GM23248 (cell line): ENCODE data around the gene RBMS3. TPM values are rescaled to one million over a fixed set of nuclear protein-coding genes. Genes with fewer than 3 reads are reported as not detected.

ENCODE experiments used
- DNase-seq: peaks from one replicate; pipeline ENCODE4 v3.0.0-alpha.2; 2015
- H2AFZ ChIP-seq: fragments of 200-600 bp; sonication (generic); 2 replicates; pipeline ENCODE4 v1.6.1; 2016; ENCODE audit warnings: antibody characterized with exemption
- H3F3A ChIP-seq: fragments of 200-600 bp; sonication (generic); 2 replicates; pipeline ENCODE4 v1.6.1; 2016; ENCODE audit warnings: mild to moderate bottlenecking, antibody characterized with exemption, mixed run types; ENCODE audit not compliant: insufficient read depth
- H3K27ac ChIP-seq: fragments of 200-600 bp; sonication (generic); 2 replicates; pipeline ENCODE4 v1.5.1; 2016; ENCODE audit warnings: mild to moderate bottlenecking
- H3K27me3 ChIP-seq: fragments of 200-600 bp; sonication (generic); replicated peaks from 2 replicates; pipeline ENCODE4 v1.6.1; 2016; ENCODE audit warnings: mild to moderate bottlenecking; ENCODE audit not compliant: insufficient read depth
- H3K36me3 ChIP-seq: fragments of 200-600 bp; sonication (generic); 2 replicates; pipeline ENCODE4 v1.6.1; 2016; ENCODE audit warnings: low read depth, mild to moderate bottlenecking
- H3K4me1 ChIP-seq: fragments of 200-600 bp; sonication (generic); 2 replicates; pipeline ENCODE4 v1.6.1; 2016; ENCODE audit warnings: mild to moderate bottlenecking; ENCODE audit not compliant: insufficient read depth
- H3K4me2 ChIP-seq: fragments of 200-600 bp; sonication (generic); one replicate; pipeline ENCODE4 v1.6.1; 2016; ENCODE audit warnings: mild to moderate bottlenecking; ENCODE audit not compliant: unreplicated experiment
- H3K4me3 ChIP-seq: fragments of 200-600 bp; sonication (generic); 2 replicates; pipeline ENCODE4 v1.5.1; 2016; ENCODE audit warnings: mild to moderate bottlenecking
- H3K79me2 ChIP-seq: fragments of 200-600 bp; sonication (generic); 2 replicates; pipeline ENCODE4 v1.6.1; 2016; ENCODE audit warnings: mild to moderate bottlenecking; ENCODE audit not compliant: insufficient read depth
- H3K9ac ChIP-seq: fragments of 200-600 bp; sonication (generic); 2 replicates; pipeline ENCODE4 v1.6.1; 2016; ENCODE audit warnings: mild to moderate bottlenecking
- H3K9me2 ChIP-seq: fragments of 200-600 bp; sonication (generic); 2 replicates; pipeline ENCODE4 v1.6.1; 2016; ENCODE audit warnings: mixed run types, mild to moderate bottlenecking, moderate library complexity; ENCODE audit not compliant: insufficient read depth
- H3K9me3 ChIP-seq: fragments of 200-600 bp; sonication (generic); one replicate; pipeline ENCODE4 v1.6.1; 2017; ENCODE audit warnings: low read depth
- H4K20me1 ChIP-seq: fragments of 200-600 bp; sonication (generic); 2 replicates; pipeline ENCODE4 v1.6.0; 2016; ENCODE audit not compliant: insufficient read depth
- EZH2 ChIP-seq: fragments of 200-600 bp; sonication (generic); IDR thresholded peaks from 2 replicates; pipeline ENCODE4 v1.6.1; 2018; ENCODE audit warnings: antibody characterized with exemption, mild to moderate bottlenecking; ENCODE audit not compliant: insufficient read depth, poor library complexity, severe bottlenecking
- EZH2phosphoT487 ChIP-seq: fragments of 200-600 bp; sonication (generic); IDR thresholded peaks from 2 replicates; pipeline ENCODE4 v1.6.1; 2018; ENCODE audit warnings: antibody characterized with exemption, moderate library complexity, mild to moderate bottlenecking, low read depth; ENCODE audit not compliant: insufficient read depth
- WGBS, 2 experiments: methylation state at CpG; one replicate each; pipeline ENCODE4 v1.1.6; 2015 to 2017; ENCODE audit warnings: low lambda C conversion rate in 2 of 2, low coverage in 1 of 2; ENCODE audit errors: missing lambda C conversion rate in 2 of 2; 5-methylcytosine and 5-hydroxymethylcytosine counted together
- in situ Hi-C: fragments of 300-500 bp; cut with MboI; formaldehyde crosslinking; loops from 2 replicates; pipeline ENCODE4 v1.15.0; 2020
- polyA plus RNA-seq: library from polyadenylated mRNA; unstranded; fragments of >200 nt; fragmentation: Nextera tagmentation; extraction: Ambion mirVana; gene quantifications from 2 replicates; pipeline ENCODE4 v1.2.1, GENCODE V29; 2016
- total RNA-seq: library from RNA; depleted of rRNA; stranded (reverse); fragments of >200 nt; shearing (Covaris generic); gene quantifications from 2 replicates; pipeline ENCODE4 v1.2.3, GENCODE V29; 2014

The RBMS3 gene
- total and polyA plus RNA-seq, 2 experiments from 2014 or later, result 40.0 to 94.3 TPM

DNA sequence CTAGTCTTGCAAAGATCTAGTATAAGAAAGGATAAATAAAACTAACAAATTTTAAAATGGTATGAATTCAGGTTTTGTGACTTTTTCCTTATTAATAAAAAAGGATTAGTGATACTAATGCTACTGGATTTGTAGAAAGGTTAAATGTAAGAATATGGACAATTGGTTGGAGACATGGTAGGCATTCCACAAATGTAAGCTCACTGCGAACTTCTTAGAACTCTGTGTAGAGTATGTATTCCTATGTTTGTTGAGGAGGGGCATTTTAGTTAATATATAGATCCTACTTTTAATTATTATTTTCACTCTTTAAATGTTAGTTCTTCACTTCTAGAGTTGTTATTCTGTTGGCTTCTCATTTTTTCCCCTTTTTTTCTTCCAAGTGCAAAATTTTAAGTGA is 414.3 kb downstream of the RBMS3 start:
- in situ Hi-C loops, result no loop called here
- H3K4me1 ChIP-seq, result peaks cover 79% of the 10 kb centered on the region
- peak; percentile 48 for DNase-seq
- peaks cover 3% of the 10 kb centered on the region for H3K36me3 ChIP-seq
- H2AFZ ChIP-seq, result no peak overlapping the region
- peaks cover 59% of the 10 kb centered on the region for H3F3A ChIP-seq
- H3K27me3 ChIP-seq, result no peaks in the 10 kb centered on the region
- no peaks in the 10 kb centered on the region for H3K9me2 ChIP-seq
- peak overlapping the region; percentile 80 for H3K4me2 ChIP-seq
- H3K27ac ChIP-seq, result peak overlapping the region; percentile 98
- peak overlapping the region; percentile 52 for H3K4me3 ChIP-seq
- H4K20me1 ChIP-seq, result no peaks in the 10 kb centered on the region
- H3K79me2 ChIP-seq, result peaks cover 21% of the 10 kb centered on the region; the same call in 1 of the 2 replicates
- H3K9me3 ChIP-seq, result no peaks in the 10 kb centered on the region
- TF ChIP-seq EZH2 (no peak), EZH2phosphoT487 (no peak)
- 57 to 68% methylated on average over 1 of the region's 1 CpG for WGBS, 2 experiments
- peak overlapping the region; percentile 78 for H3K9ac ChIP-seq

DNA sequence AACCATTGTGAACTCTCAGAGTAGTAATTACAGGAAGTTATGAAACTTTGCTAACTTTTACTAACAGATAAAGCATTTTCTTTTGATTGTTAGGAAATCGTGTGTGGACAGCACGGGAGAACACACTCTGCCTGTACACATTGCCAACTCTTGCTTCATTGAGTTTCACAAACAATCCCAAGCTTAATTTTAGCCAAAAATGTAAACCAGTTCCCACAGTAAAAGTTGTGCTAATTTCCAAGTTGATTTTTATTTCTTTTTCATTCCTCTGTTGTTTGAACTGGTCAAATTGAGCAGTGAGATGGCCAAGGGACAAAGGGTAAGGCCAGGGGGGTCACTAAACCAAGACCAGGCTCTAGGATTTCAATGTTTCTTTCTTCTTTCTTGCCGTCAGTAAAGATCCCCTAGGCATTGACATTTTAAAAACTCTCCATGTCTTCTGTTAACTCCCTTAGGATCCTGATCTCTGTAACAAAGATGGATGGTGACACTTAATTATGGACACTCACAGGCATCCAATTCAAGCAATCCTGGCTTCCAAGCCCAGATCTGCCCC is 414.9 kb downstream of the RBMS3 start:
- Histone ChIP-seq H3K36me3 (peaks cover 3% of the 10 kb centered on the region), H2AFZ (peak overlapping the region; percentile 13; the same call in 1 of the 2 replicates), H4K20me1 (no peaks in the 10 kb centered on the region), H3F3A (peaks cover 59% of the 10 kb centered on the region), H3K79me2 (peaks cover 23% of the 10 kb centered on the region; the same call in 1 of the 2 replicates), H3K27ac (peak overlapping the region; percentile 98), H3K9me2 (no peaks in the 10 kb centered on the region), H3K4me3 (peak overlapping the region; percentile 52), H3K27me3 (no peaks in the 10 kb centered on the region), H3K4me2 (peak overlapping the region; percentile 80), H3K9me3 (no peaks in the 10 kb centered on the region), H3K9ac (peak overlapping the region; percentile 78), H3K4me1 (peaks cover 74% of the 10 kb centered on the region)
- TF ChIP-seq EZH2 (no peak), EZH2phosphoT487 (0 out of 2 replicates have a peak, but pooled peaks have one; percentile 13)
- in situ Hi-C loops, result no loop called here
- 1% methylated on average over 3 of the region's 3 CpGs for WGBS, 2 experiments
- peak; percentile 91 for DNase-seq

DNA sequence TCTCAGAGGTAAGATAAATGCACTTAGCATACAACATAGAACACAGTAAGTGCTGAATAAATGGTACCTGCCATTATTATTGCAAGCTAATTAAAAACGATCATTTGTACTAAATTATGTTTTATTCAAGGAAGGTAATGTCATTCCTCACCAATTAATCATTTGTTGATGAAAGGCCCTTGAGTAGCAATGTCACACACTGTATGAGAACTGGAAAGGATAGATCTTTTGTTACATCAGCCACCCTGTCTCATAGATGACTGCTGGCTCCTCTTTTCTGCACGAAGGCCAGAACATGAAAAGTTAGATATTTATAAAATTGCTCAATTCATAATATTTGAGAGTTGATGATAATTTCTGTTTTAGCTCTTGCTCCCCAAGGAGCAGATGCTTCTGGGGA is 415.4 kb downstream of the RBMS3 start:
- 0 out of 2 replicates have a peak overlapping the region, but pooled peaks have one; percentile 52 for H3K4me3 ChIP-seq
- no peaks in the 10 kb centered on the region for H4K20me1 ChIP-seq
- H3K9ac ChIP-seq, result peak overlapping the region; percentile 78
- H3K9me3 ChIP-seq, result no peaks in the 10 kb centered on the region
- peaks cover 57% of the 10 kb centered on the region for H3F3A ChIP-seq
- H3K27me3 ChIP-seq, result no peaks in the 10 kb centered on the region
- no peak overlapping the region; the same call in 1 of the 2 replicates for H2AFZ ChIP-seq
- peaks cover 3% of the 10 kb centered on the region for H3K36me3 ChIP-seq
- H3K79me2 ChIP-seq, result peaks cover 21% of the 10 kb centered on the region; the same call in 1 of the 2 replicates
- 7 to 10% methylated on average over 2 of the region's 2 CpGs for WGBS, 2 experiments
- H3K4me1 ChIP-seq, result peaks cover 68% of the 10 kb centered on the region
- peak; percentile 55 for DNase-seq
- in situ Hi-C loops, result no loop called here
- peak overlapping the region; percentile 98 for H3K27ac ChIP-seq
- TF ChIP-seq EZH2phosphoT487 (no peak), EZH2 (no peak)
- no peaks in the 10 kb centered on the region for H3K9me2 ChIP-seq
- peak overlapping the region; percentile 80 for H3K4me2 ChIP-seq

DNA sequence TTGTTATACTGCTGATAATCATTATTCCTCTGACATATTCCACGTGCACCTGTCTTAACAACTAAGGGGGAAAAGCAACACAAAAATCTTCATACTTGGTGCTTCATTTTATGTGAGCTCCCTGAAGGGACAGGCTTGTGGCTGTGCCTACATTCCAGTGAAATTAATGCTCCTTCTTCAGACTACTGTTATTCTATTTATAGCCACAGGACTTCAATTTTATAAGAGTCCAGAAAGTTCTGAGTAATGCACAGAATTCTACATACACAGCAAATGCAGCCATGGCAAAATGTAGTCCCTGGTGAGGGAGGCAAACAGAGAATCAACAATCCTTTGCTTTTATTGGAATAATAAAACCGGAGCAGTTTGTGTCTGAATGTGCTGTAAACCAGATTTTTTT is 417.1 kb downstream of the RBMS3 start:
- TF ChIP-seq EZH2 (no peak), EZH2phosphoT487 (no peak)
- Histone ChIP-seq H3F3A (peaks cover 53% of the 10 kb centered on the region), H3K9me2 (no peaks in the 10 kb centered on the region), H3K27ac (peak overlapping the region; percentile 98), H3K4me1 (peaks cover 62% of the 10 kb centered on the region), H3K9ac (peak overlapping the region; percentile 21), H3K36me3 (peaks cover 13% of the 10 kb centered on the region), H3K27me3 (no peaks in the 10 kb centered on the region), H2AFZ (no peak overlapping the region), H4K20me1 (no peaks in the 10 kb centered on the region), H3K79me2 (0 out of 2 replicates have a peak, but pooled peaks cover 16% of the 10 kb centered on the region), H3K4me3 (no peak overlapping the region), H3K9me3 (no peaks in the 10 kb centered on the region), H3K4me2 (peak overlapping the region; percentile 45)
- peak; percentile 80 for DNase-seq
- in situ Hi-C loops, result no loop called here
- 95 to 96% methylated on average over 2 of the region's 2 CpGs for WGBS, 2 experiments
